SKM-1 treated with dmso at 0.1 percent for 144 hours (cell line): ENCODE measurements around the gene SPACA9.

Experiments
- DNase-seq: peaks from one replicate; lab custom pipeline; 2025; ENCODE audit not compliant: unreplicated experiment; lab: John Stamatoyannopoulos, UW

Gene SPACA9

GRCh38 chr9:132862533-132862932 is 16.2 kb upstream of the SPACA9 start:
- DNase-seq, result no peak

GRCh38 chr9:132863096-132863495 is 15.6 kb upstream of the SPACA9 start:
- DNase-seq, result no peak

- no peak for DNase-seq
Measured at GRCh38 chr9:132864277-132864676, 14.4 kb upstream of the SPACA9 start.

DNA sequence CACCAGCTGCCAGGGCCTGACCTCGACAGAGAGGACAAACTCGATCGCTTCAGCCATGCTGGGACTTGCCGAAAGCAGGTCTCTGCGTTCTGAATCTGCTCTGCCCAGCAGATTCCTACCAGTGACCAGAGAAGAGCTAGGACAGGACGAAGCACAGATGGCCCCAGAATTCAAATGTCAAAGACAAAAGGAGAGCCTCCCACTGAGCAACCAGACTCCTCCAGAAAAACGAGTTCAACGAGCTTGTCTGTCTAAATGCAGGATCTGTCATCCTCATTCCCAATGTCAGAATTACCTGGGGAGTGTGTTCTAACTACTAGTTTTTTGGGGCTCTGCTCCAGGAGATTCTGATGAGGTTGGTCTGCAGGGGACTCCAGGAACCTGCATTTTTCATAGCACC is 14.0 kb upstream of the SPACA9 start:
- no peak for DNase-seq

DNA sequence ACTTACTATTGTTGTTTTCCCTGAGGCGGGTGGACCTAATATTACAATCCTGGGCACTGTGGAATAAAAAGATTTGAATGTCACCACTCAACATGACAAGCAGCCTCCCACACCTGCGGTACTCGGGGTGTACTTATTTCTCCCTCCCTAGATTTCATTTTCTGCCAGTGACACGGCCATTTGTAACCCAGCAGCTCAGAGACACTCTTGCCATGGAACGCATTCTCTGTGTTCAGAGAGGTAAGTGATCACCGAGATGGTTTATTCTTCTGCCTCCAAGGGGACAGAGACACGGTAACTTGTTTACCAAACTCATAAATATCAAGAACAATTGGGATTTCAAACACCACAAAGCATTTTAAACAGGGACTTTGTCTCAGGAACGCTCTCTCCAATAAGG is 11.8 kb upstream of the SPACA9 start:
- DNase-seq, result no peak

DNA sequence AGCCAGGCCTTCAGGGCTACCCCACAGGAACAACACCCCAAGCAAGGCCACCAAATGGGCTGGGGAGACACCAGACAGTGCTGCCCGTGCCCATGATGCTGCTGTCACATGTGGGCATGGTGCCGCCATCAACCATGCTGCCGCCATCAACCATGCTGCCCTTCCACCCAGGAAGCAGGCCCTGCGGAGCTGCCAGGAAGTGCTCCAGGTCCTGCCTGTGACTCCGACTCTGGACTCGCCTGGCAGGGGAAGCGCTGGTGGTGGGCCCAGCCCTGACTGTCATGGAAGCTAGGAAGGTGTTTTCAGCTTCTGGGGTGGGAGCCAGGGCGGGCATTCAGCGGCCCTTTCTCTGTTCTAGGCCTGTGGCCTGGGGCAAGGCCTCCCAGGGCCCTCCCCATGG is 9.4 kb upstream of the SPACA9 start:
- DNase-seq, result no peak

DNA sequence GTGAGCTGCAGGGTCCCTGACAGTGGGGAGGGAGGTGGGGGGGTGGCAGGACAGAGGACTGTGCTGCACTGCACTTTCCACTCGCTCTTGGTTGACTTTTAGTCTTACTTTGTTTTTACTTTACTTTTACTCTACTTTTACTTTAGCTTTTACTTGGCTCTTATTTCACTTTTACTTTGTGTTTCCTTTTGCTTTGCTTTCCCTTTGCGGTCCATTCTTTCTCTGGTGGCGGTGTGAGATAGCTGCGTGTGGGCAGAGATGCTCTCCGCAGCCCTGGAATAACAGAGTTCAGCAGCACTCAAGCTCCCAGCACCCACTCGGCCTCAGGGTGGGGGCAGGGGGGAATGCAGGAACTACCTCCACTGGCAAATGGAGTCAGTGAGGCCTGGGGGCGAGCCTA is 5.3 kb upstream of the SPACA9 start:
- no peak for DNase-seq

DNA sequence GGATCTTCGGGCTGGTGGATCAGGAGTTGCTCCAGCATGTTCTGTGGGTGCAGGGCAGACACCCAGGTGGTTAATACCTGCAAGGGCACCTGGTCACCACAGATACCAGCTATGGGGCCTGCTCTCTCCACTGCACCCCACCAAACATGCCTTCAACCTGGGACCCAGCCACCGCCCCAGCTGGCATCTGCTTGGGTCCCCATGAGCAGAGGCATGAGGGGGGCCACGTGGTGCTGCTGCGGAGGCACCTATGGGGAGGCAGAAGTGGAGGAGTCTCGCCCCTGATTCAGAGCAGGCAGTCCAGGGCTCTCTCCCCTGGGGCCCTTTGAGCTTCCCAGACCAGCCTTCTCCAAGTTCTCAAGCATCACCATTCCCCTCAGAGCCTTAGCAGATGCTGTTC is 3.5 kb upstream of the SPACA9 start:
- DNase-seq, result no peak

DNA sequence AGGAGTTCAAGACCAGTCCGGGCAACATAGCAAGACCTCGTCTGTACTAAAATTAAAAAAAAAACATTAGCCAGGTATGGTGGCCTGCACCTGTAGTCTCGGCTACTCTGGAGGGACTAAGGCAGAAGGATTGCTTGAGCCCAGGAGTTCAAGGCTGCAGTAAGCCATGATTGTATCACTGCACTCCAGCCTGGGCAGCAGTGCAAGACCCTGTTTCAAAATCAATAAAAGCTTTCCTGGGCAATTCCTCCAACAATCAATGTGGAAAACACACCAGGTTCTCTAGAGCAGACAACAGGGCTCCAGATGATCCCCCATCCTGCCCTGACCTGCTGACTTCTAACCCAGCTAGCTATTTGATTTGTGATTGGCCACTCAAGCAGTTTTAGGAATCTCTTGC is 1.8 kb upstream of the SPACA9 start:
- no peak for DNase-seq

DNA sequence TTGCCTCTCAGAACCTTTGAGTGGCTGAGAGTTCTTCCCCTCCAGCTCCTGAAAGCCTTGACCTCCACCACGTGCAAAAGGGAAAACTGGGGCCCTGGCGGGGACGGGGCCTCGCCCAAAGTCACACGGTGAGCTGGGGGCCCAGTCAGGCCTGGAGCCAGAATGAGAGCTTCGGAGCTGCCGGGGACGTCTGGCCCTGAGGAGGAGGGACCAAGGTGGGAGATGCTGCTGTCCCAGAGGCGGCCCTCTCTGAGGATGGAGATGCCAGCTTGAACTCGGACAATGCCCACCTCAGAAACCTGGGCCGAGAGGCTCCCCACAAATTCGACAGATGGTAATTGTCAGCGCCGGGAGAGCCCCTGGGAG is 1.3 kb upstream of the SPACA9 start:
- no peak for DNase-seq

GRCh38 chr9:132877824-132878694 is 639 bp upstream of the SPACA9 start, which contains the start of gene AK8:
TSS of gene AK8 (minus strand) at chr9:132878284. CDS start at chr9:132878255, 29 bp downstream.
- DNase-seq, result peak; percentile 17

DNA sequence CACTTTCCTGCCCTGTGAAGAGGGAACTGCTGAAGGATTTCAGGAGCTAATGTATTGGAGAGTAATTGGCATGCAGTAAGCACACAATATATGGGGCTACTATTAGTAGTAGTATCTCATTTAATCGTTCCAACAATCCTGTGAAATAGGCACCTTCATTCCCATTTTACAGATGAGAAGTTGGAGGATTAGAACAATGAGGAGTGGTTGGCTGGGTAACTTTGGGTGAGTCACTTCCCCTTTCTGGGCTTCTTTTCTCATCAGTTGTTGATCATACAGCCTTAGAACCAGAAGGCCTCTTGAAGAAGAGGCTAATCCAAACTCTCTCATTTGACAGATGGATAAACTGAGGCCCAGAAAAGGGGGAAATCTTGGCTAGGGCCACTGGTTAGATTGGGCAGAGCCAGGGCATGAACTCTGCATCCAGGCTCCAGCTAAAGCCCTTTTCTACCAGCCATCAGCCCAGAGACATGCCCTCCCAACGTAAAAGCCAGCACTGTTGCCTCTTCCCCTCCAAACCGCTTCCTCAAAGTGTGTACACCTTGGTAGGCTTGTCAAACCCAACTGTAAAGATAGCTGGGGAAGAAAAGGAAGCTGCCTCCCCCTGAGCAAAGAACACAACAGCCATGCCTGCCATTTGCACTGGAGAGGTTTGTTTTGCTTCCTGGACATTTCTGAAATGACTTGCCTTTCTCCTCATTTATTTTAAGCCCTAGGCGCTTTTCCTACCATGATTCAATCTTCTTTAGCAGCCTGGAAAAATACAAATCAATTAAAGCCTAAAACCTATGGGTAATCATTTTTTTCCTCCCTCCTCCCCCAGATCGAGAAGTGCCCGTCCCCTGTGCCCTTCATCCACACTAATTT is 992 bp downstream of the SPACA9 start:
- DNase-seq, result peak; percentile 56

- no peak for DNase-seq
Measured at GRCh38 chr9:132880324-132880661, 1.6 kb downstream of the SPACA9 start.

GRCh38 chr9:132881826-132882225 is 3.1 kb downstream of the SPACA9 start:
- no peak for DNase-seq

- DNase-seq, result no peak
Measured at GRCh38 chr9:132882616-132883015, 3.9 kb downstream of the SPACA9 start.

- no peak for DNase-seq
Measured at GRCh38 chr9:132883349-132884294, 4.9 kb downstream of the SPACA9 start.

DNA sequence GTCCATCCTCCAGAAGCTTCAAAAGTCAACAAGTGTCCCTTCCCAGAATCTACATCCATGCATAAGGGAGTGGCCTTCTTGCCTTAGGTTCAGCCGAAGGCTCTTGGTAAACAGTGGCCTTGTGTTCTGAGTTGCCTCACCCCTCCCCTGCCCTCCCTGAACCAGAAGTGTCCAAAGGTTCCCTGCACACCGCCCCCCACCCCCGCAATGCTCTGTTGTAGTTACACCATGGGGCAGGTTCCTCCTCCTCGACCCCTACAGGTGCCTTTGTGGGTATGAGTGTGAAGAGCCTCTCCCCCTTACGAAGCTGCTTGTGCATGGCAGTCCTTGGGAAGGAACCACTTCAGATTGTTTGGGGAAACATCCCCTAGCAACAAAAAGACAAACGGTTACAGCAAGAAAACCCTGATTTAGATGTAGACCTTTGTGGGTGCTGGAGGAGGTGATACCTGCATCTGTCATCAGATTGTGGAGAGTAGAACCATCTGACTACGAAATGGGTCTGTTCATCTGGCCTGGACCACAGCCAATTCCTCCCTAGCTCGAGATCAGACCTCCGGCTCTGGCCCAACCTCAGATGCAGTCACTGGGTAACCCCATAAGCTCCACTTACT is 7.1 kb downstream of the SPACA9 start:
- DNase-seq, result peak; percentile 35

- DNase-seq, result no peak
Measured at GRCh38 chr9:132886334-132886725, 7.6 kb downstream of the SPACA9 start.

GRCh38 chr9:132887181-132888120 is 8.8 kb downstream of the SPACA9 start:
- DNase-seq, result no peak

- no peak for DNase-seq
Measured at GRCh38 chr9:132888151-132888550, 9.5 kb downstream of the SPACA9 start.
